ENCODE measurements around the gene DLST. TPM values are rescaled to one million over a fixed set of nuclear protein-coding genes. Genes with fewer than 3 reads are reported as not detected.

Gene DLST
- total RNA-seq, 1 experiment from 2014 or later, result 68.8 TPM

DNA sequence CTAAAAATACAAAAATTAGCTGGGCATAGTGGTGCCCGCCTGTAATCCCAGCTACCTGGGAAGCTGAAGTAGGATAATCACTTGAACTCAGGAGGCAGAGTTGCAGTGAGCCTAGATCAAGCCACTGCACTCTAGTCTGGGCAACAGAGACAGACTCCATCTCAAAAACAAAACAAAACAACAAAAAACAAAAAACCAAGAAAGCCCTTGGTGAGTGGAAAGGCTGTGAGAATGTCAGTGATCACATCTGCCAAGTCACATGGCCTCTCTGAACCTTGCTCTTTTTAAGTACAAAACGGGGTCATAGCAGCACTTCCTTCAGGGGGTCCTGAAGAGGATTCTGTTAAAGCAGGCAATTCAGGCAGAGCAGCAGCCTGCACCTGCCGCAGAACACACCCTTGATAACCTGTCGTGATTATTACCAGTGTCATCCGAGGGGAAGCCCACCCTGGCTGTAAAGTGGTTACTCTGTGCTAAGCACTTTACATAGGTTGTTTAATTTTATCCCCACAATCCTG, 31.7 kb downstream of the DLST start:
- ATAC-seq (no peak), DNase-seq (ENCODE audit: low read depth, low spot score) (no peak)
- Histone ChIP-seq H3K9me3 (ENCODE audit: control insufficient read depth, insufficient read depth, low read depth, low read length) (no peaks in the 10 kb centered on the region), H3K27ac (ENCODE audit: low read length) (no peak overlapping the region), H3K27me3 (ENCODE audit: control insufficient read depth, insufficient read depth, low read length) (no peaks in the 10 kb centered on the region), H3K4me1 (ENCODE audit: control insufficient read depth, insufficient read depth, low read length) (no peaks in the 10 kb centered on the region), H3K36me3 (ENCODE audit: control insufficient read depth, insufficient read depth, low read length) (no peaks in the 10 kb centered on the region), H3K4me3 (ENCODE audit: low read depth in 2 of 2, low read length in 2 of 2) (no peak overlapping the region)
- TF ChIP-seq SIN3A (IDR thresholded peaks at IDR 0.05; ENCODE audit: borderline replicate concordance, insufficient read depth, low read depth, low read length) (no peak), TCF7L2 (IDR thresholded peaks at IDR 0.05; ENCODE audit: low read depth, low read length) (no peak), POLR2AphosphoS5 (IDR thresholded peaks at IDR 0.05; ENCODE audit: low read depth, low read length) (no peak), REST (IDR thresholded peaks at IDR 0.05; ENCODE audit: insufficient read depth in 1 of 2, low read depth in 2 of 2, low read length in 1 of 2) (no peak)
- TF ChIP-seq, protein P1, sequence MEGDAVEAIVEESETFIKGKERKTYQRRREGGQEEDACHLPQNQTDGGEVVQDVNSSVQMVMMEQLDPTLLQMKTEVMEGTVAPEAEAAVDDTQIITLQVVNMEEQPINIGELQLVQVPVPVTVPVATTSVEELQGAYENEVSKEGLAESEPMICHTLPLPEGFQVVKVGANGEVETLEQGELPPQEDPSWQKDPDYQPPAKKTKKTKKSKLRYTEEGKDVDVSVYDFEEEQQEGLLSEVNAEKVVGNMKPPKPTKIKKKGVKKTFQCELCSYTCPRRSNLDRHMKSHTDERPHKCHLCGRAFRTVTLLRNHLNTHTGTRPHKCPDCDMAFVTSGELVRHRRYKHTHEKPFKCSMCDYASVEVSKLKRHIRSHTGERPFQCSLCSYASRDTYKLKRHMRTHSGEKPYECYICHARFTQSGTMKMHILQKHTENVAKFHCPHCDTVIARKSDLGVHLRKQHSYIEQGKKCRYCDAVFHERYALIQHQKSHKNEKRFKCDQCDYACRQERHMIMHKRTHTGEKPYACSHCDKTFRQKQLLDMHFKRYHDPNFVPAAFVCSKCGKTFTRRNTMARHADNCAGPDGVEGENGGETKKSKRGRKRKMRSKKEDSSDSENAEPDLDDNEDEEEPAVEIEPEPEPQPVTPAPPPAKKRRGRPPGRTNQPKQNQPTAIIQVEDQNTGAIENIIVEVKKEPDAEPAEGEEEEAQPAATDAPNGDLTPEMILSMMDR (IDR thresholded peaks at IDR 0.05), result no peak
- ChIA-PET CTCF (no interaction called here), POLR2A (no interaction called here)
- intact Hi-C loops (cut with micrococcal nuclease; ENCODE audit: unreplicated experiment) (no loop called here), in situ Hi-C loops (cut with HindIII; ENCODE audit: low pct_unique_long_range_greater_than_20kb, low sequenced_read_pairs) (no loop called here)
- BruUV-seq (replicated peaks), result no TSS peak

GRCh38 chr14:74913986-74914573, 32.4 kb downstream of the DLST start:
- in situ Hi-C loops (cut with HindIII; ENCODE audit: low pct_unique_long_range_greater_than_20kb, low sequenced_read_pairs), result no loop called here
- ATAC-seq (peak; percentile 81), DNase-seq (ENCODE audit: low read depth, low spot score) (peak; percentile 35)
- no peaks in the 10 kb centered on the region for H3K36me3 ChIP-seq (ENCODE audit: control insufficient read depth, insufficient read depth, low read length)
- intact Hi-C loops (cut with micrococcal nuclease; ENCODE audit: unreplicated experiment), result no loop called here
- no peak overlapping the region for H3K27ac ChIP-seq (ENCODE audit: low read length)
- POLR2A ChIA-PET, result no interaction called here
- H3K4me3 ChIP-seq (ENCODE audit: low read depth in 2 of 2, low read length in 2 of 2), result no peak overlapping the region
- TF ChIP-seq REST (IDR thresholded peaks at IDR 0.05; ENCODE audit: insufficient read depth in 1 of 2, low read depth in 2 of 2, low read length in 1 of 2), result no peak
- no peak for TF ChIP-seq SIN3A (IDR thresholded peaks at IDR 0.05; ENCODE audit: borderline replicate concordance, insufficient read depth, low read depth, low read length)
- no peak for TF ChIP-seq TCF7L2 (IDR thresholded peaks at IDR 0.05; ENCODE audit: low read depth, low read length)
- TF ChIP-seq, protein P1 (IDR thresholded peaks at IDR 0.05), result peak; percentile 82
- no peak for TF ChIP-seq POLR2AphosphoS5 (IDR thresholded peaks at IDR 0.05; ENCODE audit: low read depth, low read length)
- CTCF ChIA-PET, result no interaction called here
- no TSS peak for BruUV-seq (replicated peaks)
- no peaks in the 10 kb centered on the region for H3K27me3 ChIP-seq (ENCODE audit: control insufficient read depth, insufficient read depth, low read length)
- H3K9me3 ChIP-seq (ENCODE audit: control insufficient read depth, insufficient read depth, low read depth, low read length), result no peaks in the 10 kb centered on the region
- no peaks in the 10 kb centered on the region for H3K4me1 ChIP-seq (ENCODE audit: control insufficient read depth, insufficient read depth, low read length)
